Heart left ventricle (tissue), 16 donors: Measurements from ENCODE around the gene USP13. TPM values are rescaled to one million over a fixed set of nuclear protein-coding genes. Genes with fewer than 3 reads are reported as not detected.

Source experiments
- ATAC-seq, 4 donors: fragments of 200-7000 bp; cut with Tn5 transposase; one replicate each; pipeline ENCODE4 v1.9.1; 2020 to 2022; ENCODE audit warnings: moderate library complexity in 4 of 4, mild to moderate bottlenecking in 3 of 4, moderate number of reproducible peaks in 1 of 4
- DNase-seq, 5 donors: peaks; one replicate each; pipeline ENCODE4 v3.0.0-alpha.2; 2020
- H3K27ac ChIP-seq, 12 donors: fragments of 200-600 bp; sonication (generic) in 4 of 12; one replicate each; pipeline versions ENCODE4 v1.5.0 to v1.8.0; 2016 to 2022; ENCODE audit warnings: mild to moderate bottlenecking in 2 of 12
- H3K27me3 ChIP-seq, 9 donors: fragments of 200-600 bp; sonication (generic) in 2 of 9; one replicate each; pipeline versions ENCODE4 v1.5.1 to v1.8.0; 2016 to 2022; ENCODE audit warnings: mild to moderate bottlenecking in 3 of 9
- H3K36me3 ChIP-seq, 9 donors: fragments of 200-600 bp; sonication (generic) in 2 of 9; one replicate each; pipeline versions ENCODE4 v1.5.0 to v1.8.0; 2018 to 2022; ENCODE audit warnings: mild to moderate bottlenecking in 2 of 9
- H3K4me1 ChIP-seq, 12 donors: fragments of 200-600 bp; sonication (generic) in 4 of 12; one replicate each; pipeline versions ENCODE4 v1.5.0 to v1.8.0; 2016 to 2022; ENCODE audit warnings: mild to moderate bottlenecking in 3 of 12
- H3K4me3 ChIP-seq, 12 donors: fragments of 200-600 bp; sonication (generic) in 4 of 12; one replicate each; pipeline versions ENCODE4 v1.5.0 to v1.8.0; 2017 to 2022; ENCODE audit warnings: mild to moderate bottlenecking in 9 of 12, moderate library complexity in 4 of 12
- H3K9me3 ChIP-seq, 12 donors: fragments of 200-600 bp; sonication (generic) in 4 of 12; one replicate each; pipeline versions ENCODE4 v1.5.0 to v1.8.0; 2016 to 2022; ENCODE audit warnings: mild to moderate bottlenecking in 1 of 12
- CTCF ChIP-seq, 12 donors: fragments of 200-600 bp; sonication (generic) in 4 of 12; IDR thresholded peaks; one replicate each; pipeline versions ENCODE4 v1.5.0 to v1.8.0; 2018 to 2022; ENCODE audit warnings: antibody characterized with exemption in 12 of 12, mild to moderate bottlenecking in 5 of 12
- POLR2A ChIP-seq, 2 donors: fragments of 450-650 bp; IDR thresholded peaks; one replicate each; pipeline ENCODE4 v1.6.1; 2017; ENCODE audit warnings: antibody characterized with exemption in 2 of 2, mild to moderate bottlenecking in 2 of 2, moderate library complexity in 2 of 2
- WGBS, 4 donors: extraction: QIAGEN DNeasy Blood & Tissue Kit in 2 of 4; methylation state at CpG; one replicate each; pipeline versions ENCODE4 v1.1.5 to v1.1.7; 2013 to 2018; 5-methylcytosine and 5-hydroxymethylcytosine counted together
- intact Hi-C, 10 donors: fragments of 100-400 bp; cut with DNase I; formaldehyde crosslinking; loops; one replicate each; pipeline versions ENCODE4 v1.11.1 to v1.14.2; 2022
- polyA plus RNA-seq, 2 donors: library from polyadenylated mRNA; stranded (reverse); fragments of 200-250 nt; gene quantifications; one replicate each; pipeline ENCODE4 v1.2.3, GENCODE V29; 2013
- total RNA-seq, 9 donors: library from RNA; depleted of rRNA in 2 of 9; stranded (reverse); fragments of >200 nt in 2 of 9; fragmentation: NEBNext Ultra II Directional in 3 of 9; extraction: Animal tissue kit (Norgen Biotek cat#: 25700) in 3 of 9; gene quantifications; one replicate each; pipeline versions ENCODE4 v1.1.0 to v1.2.4, GENCODE V29; 2016 to 2023
- donor health status: ischemic (EF 13 %, LVEDD 7.1; RV severe dilation, severe dysfunction).
- donor health status: healthy with polysubstance abuse.
- donor health status: DM: no; HTN: yes; CAD: no.
- donor health status: DM: no; HTN: no; CAD: no.
- donor health status: ischemic (EF 25% LVEDD 6.9; RV normal size, moderate dysfunction).
- donor health status: ischemic (EF 25% LVEDD 5.7; RV mildly dilated, moderate dysfunction).
- donor health status: healthy.
- donor health status: DM: yes; HTN: yes; CAD: no.
- donor health status: ischemic (EF 35%, LVEDD 5.7; RV mildly dilated, moderate dysfunction).
- donor health status: nonischemic (EF 11% LVEDD 7.7; RV severe dilation, severe dysfunction).
- donor health status: DM: yes; HTN: yes; CAD: no.
- donor health status: PGD.
- donor health status: ischemic (EF 29% LVEDD 5.4; RV normal size, mild dysfunction).
- donor health status: nonischemic (EF 23%, LVEDD 6.1; RV moderate dilation, normal function).

Gene USP13
- total and polyA plus RNA-seq, 11 donors = 29.2 to 287 (median 137) TPM

DNA sequence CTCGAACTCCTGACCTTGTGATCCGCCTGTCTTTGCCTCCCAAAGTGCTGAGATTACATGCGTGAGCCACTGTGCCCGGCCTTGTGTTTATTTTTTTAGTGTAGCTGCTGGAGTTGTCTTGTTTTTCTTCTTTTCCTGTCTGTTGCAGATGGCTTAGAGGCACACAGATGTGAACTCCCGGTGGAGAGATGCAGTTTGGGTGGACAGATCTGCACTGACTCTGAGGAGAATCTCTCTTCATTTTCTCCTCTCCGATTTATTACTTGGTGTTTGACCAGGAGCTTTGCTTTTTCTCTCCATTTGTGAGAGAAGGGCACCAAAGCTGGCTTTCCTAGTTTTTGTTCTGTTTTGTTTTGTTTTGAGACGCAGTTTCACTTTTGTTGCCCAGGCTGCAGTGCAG lies 62.7 kb downstream of the USP13 start:
- peak overlapping the region in 4 of 12 donors; percentile 18 to 57 (median 38) for H3K27ac ChIP-seq
- H3K27me3 ChIP-seq = no peaks in the 10 kb centered on the region
- peaks cover 0 to 27% (median 0%) of the 10 kb centered on the region in 9 donors for H3K36me3 ChIP-seq
- peaks cover 0 to 33% (median 8%) of the 10 kb centered on the region in 12 donors for H3K4me1 ChIP-seq
- no peak for TF ChIP-seq POLR2A (IDR thresholded peaks at IDR 0.05)
- TF ChIP-seq CTCF (IDR thresholded peaks at IDR 0.05) = no peak
- H3K9me3 ChIP-seq = no peaks in the 10 kb centered on the region
- DNase-seq = no peak
- intact Hi-C loops = loop anchor here in 1 of 10 donors (5.0 kb wide), 1 partner anchor 63 kb away; the partner anchor contains the start of gene USP13
- no peak for ATAC-seq
- WGBS, 4 donors = 87 to 90% (median 89%) methylated on average over 7 of the region's 7 CpGs
- H3K4me3 ChIP-seq = no peak overlapping the region

DNA sequence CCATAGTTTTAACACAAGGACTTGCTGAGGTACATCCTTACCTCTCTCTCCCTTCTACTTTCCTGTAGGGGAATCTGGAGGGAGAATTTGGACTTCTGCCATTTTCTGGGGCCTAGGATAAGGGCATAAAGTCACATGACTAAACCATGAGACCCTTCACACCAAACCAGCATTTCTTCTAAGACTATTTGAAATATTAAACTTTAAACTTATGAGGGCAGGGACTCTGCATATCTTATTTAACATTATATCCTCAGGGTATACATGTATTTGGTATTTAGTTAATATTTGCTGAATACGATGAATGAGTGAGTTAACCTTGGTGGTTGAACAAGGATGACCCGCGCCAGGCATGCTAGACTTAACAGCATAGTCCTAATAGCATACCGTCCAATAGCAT lies 63.4 kb downstream of the USP13 start:
- peaks cover 0 to 33% (median 8%) of the 10 kb centered on the region in 12 donors for H3K4me1 ChIP-seq
- H3K27ac ChIP-seq = peak overlapping the region in 9 of 12 donors; percentile 3 to 57 (median 44)
- H3K4me3 ChIP-seq = no peak overlapping the region
- intact Hi-C loops = loop anchor here in 1 of 10 donors (5.0 kb wide), 1 partner anchor 64 kb away; the partner anchor contains the start of gene USP13
- ATAC-seq = no peak
- no peaks in the 10 kb centered on the region for H3K27me3 ChIP-seq
- 90 to 97% (median 95%) methylated on average over 4 of the region's 4 CpGs for WGBS, 4 donors
- H3K36me3 ChIP-seq = peaks cover 0 to 24% (median 0%) of the 10 kb centered on the region in 9 donors
- DNase-seq = no peak
- TF ChIP-seq CTCF (IDR thresholded peaks at IDR 0.05) (no peak), POLR2A (IDR thresholded peaks at IDR 0.05) (no peak)
- no peaks in the 10 kb centered on the region for H3K9me3 ChIP-seq

- H3K27ac ChIP-seq = peak overlapping the region in 9 of 12 donors; percentile 1 to 57 (median 44)
- intact Hi-C loops = loop anchor here in 1 of 10 donors (5.0 kb wide), 1 partner anchor 65 kb away; the partner anchor contains the start of gene USP13
- WGBS, 4 donors = 48 to 78% (median 61%) methylated on average over 2 of the region's 2 CpGs
- no peaks in the 10 kb centered on the region for H3K9me3 ChIP-seq
- H3K4me1 ChIP-seq = peaks cover 0 to 33% (median 8%) of the 10 kb centered on the region in 12 donors
- peaks cover 0 to 24% (median 5%) of the 10 kb centered on the region in 9 donors for H3K36me3 ChIP-seq
- TF ChIP-seq CTCF (IDR thresholded peaks at IDR 0.05) (no peak), POLR2A (IDR thresholded peaks at IDR 0.05) (no peak)
- DNase-seq = no peak
- peak in 1 of 4 donors; percentile 37 for ATAC-seq
- no peaks in the 10 kb centered on the region for H3K27me3 ChIP-seq
- no peak overlapping the region for H3K4me3 ChIP-seq
Observed at GRCh38 chr3:179716811-179717210, 64.0 kb downstream of the USP13 start.

- Histone ChIP-seq H3K27ac (peak overlapping the region in 9 of 12 donors; percentile 1 to 57 (median 36)), H3K4me1 (peaks cover 0 to 33% (median 8%) of the 10 kb centered on the region in 12 donors), H3K36me3 (peaks cover 0 to 28% (median 9%) of the 10 kb centered on the region in 9 donors), H3K9me3 (no peaks in the 10 kb centered on the region), H3K4me3 (no peak overlapping the region), H3K27me3 (no peaks in the 10 kb centered on the region)
- WGBS, 4 donors = 91 to 97% (median 95%) methylated on average over 1 of the region's 1 CpG
- intact Hi-C loops = loop anchor here in 1 of 10 donors (5.0 kb wide), 1 partner anchor 65 kb away; the partner anchor contains the start of gene USP13
- TF ChIP-seq POLR2A (IDR thresholded peaks at IDR 0.05) (no peak), CTCF (IDR thresholded peaks at IDR 0.05) (no peak)
- DNase-seq = no peak
- ATAC-seq = no peak
Observed at GRCh38 chr3:179717219-179717618, 64.4 kb downstream of the USP13 start.
